ENCODE measurements around the gene SMLR1. TPM values are rescaled to one million over a fixed set of nuclear protein-coding genes. Genes with fewer than 3 reads are reported as not detected.

The SMLR1 gene
- total and polyA plus RNA-seq, 10 of the 15 experiments (the other 5 are each of a cell fraction or from before 2014, with no cell fraction given), result 0.10 TPM; not detected in 9

- ChIA-PET CTCF (interaction anchor here (0.9 kb wide), 1 partner anchor 9 kb away, joined by 3 read pairs; no protein-coding TSS in a partner anchor), SMC1A (ENCODE audit: uncharacterized antibody, unreplicated experiment) (no interaction called here), RAD21 (ENCODE audit: unreplicated experiment) (no interaction called here), POLR2A (no interaction called here)
- Histone ChIP-seq H3K9me3 (replicated peaks; ENCODE audit: control insufficient read depth, insufficient read depth, low read length) (no peaks in the 10 kb centered on the region), H3K4me1 (ENCODE audit: control insufficient read depth, insufficient read depth, low read length) (no peaks in the 10 kb centered on the region), H3K27ac (ENCODE audit: control insufficient read depth, insufficient read depth) (no peak overlapping the region), H3K9ac (ENCODE audit: control insufficient read depth, insufficient read depth, low read length) (no peak overlapping the region), H4K20me1 (ENCODE audit: control insufficient read depth, insufficient read depth) (no peaks in the 10 kb centered on the region), H3K4me2 (ENCODE audit: control insufficient read depth, insufficient read depth) (no peak overlapping the region), H2AFZ (ENCODE audit: control insufficient read depth, low read depth, low read length) (no peak overlapping the region), H3K4me3 (no peak overlapping the region), H3K27me3 (replicated peaks in 1 of 2; ENCODE audit: control insufficient read depth in 2 of 2, insufficient read depth in 2 of 2, low read length in 1 of 2) (no peaks in the 10 kb centered on the region), H3K79me2 (ENCODE audit: control insufficient read depth, insufficient read depth, low read length) (no peaks in the 10 kb centered on the region), H3K36me3 (ENCODE audit: control insufficient read depth in 2 of 2, insufficient read depth in 2 of 2, low read length in 1 of 2) (no peaks in the 10 kb centered on the region)
- in situ Hi-C loops (cut with MboI) (no loop called here), intact Hi-C loops (cut with micrococcal nuclease; ENCODE audit: unreplicated experiment) (no loop called here)
- ATAC-seq (no peak), FAIRE-seq (no peak), DNase-seq (ENCODE audit: low read depth, low spot score) (no peak)
- no TSS peak for BruUV-seq (replicated peaks)
- 59% methylated on average over 4 of the region's 4 CpGs for WGBS (ENCODE audit: insufficient coverage, insufficient replicate concordance, low lambda C conversion rate, missing lambda C conversion rate)
- TF ChIP-seq BRCA1 (IDR thresholded peaks at IDR 0.05; ENCODE audit: low read depth, low read length), result no peak
- TF ChIP-seq NFYB (IDR thresholded peaks at IDR 0.05; ENCODE audit: insufficient read depth, low read depth, low read length), result no peak
- TF ChIP-seq HDAC2 (IDR thresholded peaks at IDR 0.05), result no peak
- no peak for TF ChIP-seq SUPT20H (IDR thresholded peaks at IDR 0.05; ENCODE audit: borderline replicate concordance, control insufficient read depth, low read depth, low read length)
- TF ChIP-seq ZBTB11 (CRISPR knock-in tag; IDR thresholded peaks at IDR 0.05), result no peak
- TF ChIP-seq BHLHE40 (IDR thresholded peaks at IDR 0.05; ENCODE audit: borderline replicate concordance in 1 of 2, low read depth in 2 of 2, low read length in 1 of 2), result no peak
- TF ChIP-seq TCF3 (IDR thresholded peaks at IDR 0.05; ENCODE audit: borderline replicate concordance, insufficient read depth, low read depth, low read length), result no peak
- no peak for TF ChIP-seq EP300 (IDR thresholded peaks at IDR 0.05; ENCODE audit: borderline replicate concordance in 1 of 2, control insufficient read depth in 1 of 2, low read depth in 2 of 2, low read length in 2 of 2)
- no peak for TF ChIP-seq TAF1 (IDR thresholded peaks at IDR 0.05; ENCODE audit: borderline replicate concordance, low read depth, low read length)
- TF ChIP-seq ZNF384 (IDR thresholded peaks at IDR 0.05; ENCODE audit: borderline replicate concordance, low read depth, low read length), result no peak
- TF ChIP-seq RELA (IDR thresholded peaks at IDR 0.05; ENCODE audit: borderline replicate concordance, partially characterized antibody), result no peak
- TF ChIP-seq NFYA (IDR thresholded peaks at IDR 0.05; ENCODE audit: borderline replicate concordance, low read depth, low read length), result no peak
- no peak for TF ChIP-seq ZNF207 (IDR thresholded peaks at IDR 0.05; ENCODE audit: borderline replicate concordance)
Observed at GRCh38 chr6:130826442-130827246, 562 bp upstream of the SMLR1 start.

All from GM12878 (cell line).